CD4-positive, alpha-beta T cell treated with Interleukin-17A for 4 hours (primary cell): ENCODE data around the gene OR6C75.
"Not testable (repeated sequence)": the region's sequence is repeated elsewhere in the genome, so short reads cannot be mapped to it uniquely, and the experiment has no call there.

Experiments
- DNase-seq: peaks from one replicate; pipeline ENCODE4 v3.0.0-alpha.2; 2020; ENCODE audit warnings: mixed read lengths

OR6C75 gene

DNA sequence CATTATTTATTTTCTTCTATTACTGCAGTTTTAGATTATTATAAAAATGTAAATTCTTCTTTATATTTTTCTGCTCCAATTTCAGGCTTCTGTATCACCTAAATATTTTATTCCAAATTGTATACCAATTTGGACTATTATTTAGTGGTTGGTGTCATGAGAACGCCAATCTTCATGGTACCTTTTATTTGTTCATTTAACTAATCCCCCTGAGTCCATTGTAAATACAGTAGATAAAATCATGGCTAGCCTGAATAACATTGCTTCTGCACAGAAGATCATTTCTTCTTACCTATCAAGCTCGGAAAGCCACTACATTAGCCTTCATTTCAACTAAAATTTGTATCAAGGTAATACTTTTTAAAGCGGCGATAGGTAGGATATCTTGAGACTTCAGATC is at the start of gene OR6C75:
TSS of gene OR6C75 (plus strand) at position 301 of the 400 bp plus-strand sequence. CDS start 2,136 bp downstream, outside the sequence.
- no peak for DNase-seq

DNA sequence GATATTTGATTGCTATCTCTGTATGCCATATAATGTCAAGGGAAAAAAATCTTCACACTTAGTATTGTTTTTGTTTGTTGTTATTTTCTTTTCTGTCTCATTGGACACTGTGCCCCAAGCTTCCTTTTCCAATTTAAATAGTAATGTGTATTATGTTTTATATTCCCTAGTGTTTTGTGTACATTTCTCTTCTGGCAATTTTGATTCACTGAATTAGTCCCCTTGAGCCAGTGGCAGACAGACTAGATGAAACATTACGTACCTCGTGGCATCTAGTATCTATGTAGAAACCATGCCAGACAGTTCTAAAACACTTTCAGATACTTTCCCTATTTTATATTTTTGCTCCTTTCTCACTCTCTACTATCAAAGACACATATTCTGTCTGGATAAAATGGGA is 48.7 kb upstream of the OR6C75 start, which contains the start of gene OR6C1:
TSS of gene OR6C1 (plus strand) at position 301 of the 400 bp plus-strand sequence. CDS start 6,257 bp downstream, outside the sequence.
- no peak for DNase-seq

DNA sequence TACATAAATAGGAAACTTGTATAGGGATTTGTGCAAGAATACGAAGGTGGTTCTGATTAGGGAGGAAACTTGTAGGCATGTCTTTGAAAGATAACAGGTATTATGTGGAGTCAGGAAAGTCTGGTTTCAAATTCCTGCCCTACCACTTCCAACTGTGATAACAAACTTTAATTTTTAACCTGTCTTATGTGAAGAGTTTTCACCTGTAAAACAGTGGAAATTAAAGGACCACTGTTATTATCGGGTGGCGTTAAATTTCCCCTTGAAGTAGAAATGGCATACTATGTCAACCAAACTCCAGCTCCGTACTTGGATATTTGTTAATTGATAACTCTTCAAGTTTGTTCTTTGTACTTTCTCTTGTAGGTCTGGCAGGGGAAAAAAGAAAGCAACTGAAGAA is 42.6 kb upstream of the OR6C75 start:
- no peak for DNase-seq

DNA sequence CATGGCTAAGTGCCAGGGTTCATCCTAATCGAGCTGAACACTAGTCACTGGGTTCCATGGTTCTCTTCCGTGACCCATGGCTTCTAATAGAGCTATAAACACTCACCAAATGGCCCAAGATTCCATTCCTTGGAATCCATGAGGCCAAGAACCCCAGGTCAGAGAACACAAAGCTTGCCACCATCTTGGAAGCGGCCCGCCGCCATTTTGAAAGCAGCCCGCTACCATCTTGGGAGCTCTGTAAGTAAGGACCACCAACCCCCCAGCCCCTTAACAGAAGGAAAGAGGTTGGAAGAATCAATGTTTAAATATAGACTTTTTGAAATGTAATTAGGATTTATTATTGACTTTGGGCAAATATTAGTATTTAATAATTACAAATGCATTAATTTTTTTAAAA is 37.0 kb upstream of the OR6C75 start:
- DNase-seq: not testable (repeated sequence)

DNA sequence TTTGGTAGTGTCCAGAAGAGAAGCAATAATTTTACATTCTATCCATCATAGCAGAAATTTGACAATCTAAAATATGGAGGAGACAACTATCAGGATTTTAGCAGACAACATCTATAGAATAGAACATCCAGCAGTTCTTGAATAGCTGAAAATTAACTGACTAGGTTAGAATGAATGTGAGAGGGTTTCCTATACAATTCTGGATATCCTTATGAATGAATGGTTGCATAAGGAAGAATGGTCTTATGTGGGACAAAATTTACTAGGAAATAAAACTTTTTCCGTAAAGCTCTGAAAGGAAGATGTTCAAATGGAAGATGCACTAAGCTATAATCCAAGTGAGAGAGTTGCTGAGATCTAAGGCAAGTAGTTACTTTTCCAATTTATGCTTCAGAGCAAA is 32.3 kb upstream of the OR6C75 start, which contains the start of gene OR6C3:
TSS of gene OR6C3 (plus strand) at position 301 of the 400 bp plus-strand sequence. CDS start 955 bp downstream, outside the sequence.
- no peak for DNase-seq

DNA sequence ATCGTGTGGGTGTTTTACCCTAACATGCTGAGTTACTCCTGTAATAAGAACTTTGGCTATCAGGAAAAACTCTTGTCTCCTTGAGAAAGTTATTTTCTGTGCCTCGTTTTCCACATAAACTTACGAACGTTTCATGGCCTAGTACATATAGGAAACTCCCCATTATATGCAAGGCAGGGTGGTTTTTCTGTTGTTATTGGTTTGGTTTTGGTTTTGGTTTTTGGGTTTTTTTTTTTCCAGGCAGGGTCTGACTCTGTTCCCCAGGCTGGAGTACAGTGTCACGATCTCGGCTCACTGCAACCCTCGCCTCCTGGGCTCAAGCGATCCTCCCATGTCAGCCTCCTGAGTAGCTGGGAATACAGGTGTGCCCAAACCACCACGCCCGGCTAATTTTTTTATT is 26.8 kb upstream of the OR6C75 start:
- DNase-seq: no peak

DNA sequence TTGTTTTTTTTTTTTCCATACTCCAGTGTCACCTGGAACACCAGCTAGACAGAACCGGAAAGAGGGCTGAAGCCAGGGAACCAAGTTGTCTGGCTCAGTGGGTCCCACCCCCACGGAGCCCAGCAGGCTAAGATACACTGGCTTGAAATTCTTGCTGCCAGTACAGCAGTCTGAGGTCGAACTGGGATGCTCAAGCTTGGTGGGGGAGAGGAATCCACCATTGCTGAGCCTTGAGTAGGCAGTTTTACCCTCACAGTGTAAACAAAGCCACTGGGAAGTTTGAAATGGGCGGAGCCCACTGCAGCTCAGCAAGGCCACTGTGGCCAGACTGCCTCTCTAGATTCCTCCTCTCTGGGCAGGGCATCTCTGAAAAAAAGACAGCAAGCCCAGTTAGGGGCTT is 7.4 kb upstream of the OR6C75 start:
- not testable (repeated sequence) for DNase-seq

DNA sequence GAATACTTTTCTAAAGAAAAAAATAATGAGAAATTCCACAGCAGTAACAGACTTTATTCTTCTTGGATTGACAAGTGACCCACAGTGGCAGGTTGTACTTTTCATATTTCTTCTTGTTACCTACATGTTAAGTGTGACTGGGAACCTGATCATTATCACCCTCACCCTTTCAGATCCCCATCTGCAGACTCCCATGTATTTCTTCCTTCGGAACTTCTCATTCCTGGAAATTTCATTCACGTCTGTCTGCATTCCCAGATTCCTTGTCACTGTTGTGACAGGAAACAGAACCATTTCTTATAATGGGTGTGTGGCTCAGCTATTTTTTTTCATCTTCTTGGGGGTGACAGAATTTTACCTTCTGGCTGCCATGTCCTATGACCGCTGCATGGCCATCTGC is 2.3 kb downstream of the OR6C75 start:
- no peak for DNase-seq

DNA sequence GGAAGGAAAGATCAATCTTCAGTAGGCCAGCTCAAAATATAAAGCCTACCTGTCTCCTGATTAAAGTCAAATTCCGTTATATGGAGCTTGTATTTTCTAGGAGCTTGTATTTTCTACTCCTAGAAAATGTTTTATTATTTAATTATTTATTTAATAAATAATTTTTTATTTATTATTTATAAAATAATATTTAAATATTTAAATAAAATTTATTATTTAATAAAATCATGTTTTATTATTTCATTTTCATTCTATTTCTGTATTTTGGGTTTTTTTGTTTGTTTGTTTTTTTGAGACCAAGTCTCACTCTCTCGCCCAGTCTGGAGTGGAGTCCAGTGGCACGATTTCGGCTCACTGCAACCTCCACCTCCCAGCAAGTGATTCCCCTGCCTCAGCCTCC is 9.7 kb downstream of the OR6C75 start:
- no peak for DNase-seq

DNA sequence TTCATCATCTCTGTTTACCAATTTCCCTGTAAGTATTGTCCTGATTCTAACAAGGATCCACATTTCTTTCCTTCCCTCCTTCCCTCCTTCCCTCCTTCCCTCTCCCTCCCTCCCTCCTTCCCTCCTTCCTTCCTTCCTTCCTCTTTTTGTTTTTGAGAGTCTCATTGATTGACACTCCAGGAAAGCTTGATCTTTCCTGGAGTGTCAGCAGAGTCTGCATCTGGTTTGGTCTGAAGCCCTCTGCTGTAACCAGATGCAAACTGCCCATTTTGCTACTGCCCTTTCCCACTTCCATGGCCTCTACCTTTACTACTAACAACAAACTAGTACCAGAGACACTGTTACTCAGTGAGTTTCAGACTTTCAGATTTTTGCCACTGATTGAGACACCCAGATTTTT is 23.1 kb downstream of the OR6C75 start:
- no peak for DNase-seq

DNA sequence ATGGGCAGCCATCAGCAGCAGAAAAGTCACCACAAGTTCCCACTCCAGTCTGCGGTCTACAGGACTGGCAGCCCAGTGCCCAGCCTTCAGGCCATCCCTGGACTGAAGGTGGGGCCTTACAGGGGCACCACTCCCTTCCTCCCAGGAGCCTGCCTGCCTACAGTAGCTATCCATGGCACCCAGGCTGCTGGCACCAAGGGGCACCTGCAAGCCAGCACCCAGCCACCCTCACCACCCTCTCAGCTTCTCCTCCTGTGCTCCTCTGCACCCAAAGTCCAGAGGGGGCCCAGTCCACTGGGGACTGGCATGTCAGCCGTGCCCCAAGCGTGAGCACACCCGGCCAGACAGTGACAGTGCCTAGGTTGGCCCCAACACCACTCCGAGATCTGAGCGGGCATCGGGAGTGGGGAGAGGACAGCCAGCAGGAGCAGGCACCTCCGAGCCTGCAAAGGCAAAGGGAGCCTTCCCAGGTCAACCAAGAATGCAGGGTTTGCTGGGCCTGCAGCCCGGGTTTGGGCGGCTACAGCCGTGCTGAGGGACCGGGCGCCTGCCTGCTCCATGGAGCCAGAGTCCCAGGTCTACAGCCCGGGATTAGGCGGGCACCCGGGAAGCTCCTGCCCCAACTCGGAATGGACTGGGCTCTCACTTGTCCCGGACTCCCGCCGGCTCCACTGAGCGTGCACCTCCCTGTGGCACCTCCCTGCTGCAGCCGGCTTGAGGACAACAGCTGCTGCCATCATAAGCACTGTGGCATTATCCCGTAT is 29.4 kb downstream of the OR6C75 start:
- DNase-seq: no peak

DNA sequence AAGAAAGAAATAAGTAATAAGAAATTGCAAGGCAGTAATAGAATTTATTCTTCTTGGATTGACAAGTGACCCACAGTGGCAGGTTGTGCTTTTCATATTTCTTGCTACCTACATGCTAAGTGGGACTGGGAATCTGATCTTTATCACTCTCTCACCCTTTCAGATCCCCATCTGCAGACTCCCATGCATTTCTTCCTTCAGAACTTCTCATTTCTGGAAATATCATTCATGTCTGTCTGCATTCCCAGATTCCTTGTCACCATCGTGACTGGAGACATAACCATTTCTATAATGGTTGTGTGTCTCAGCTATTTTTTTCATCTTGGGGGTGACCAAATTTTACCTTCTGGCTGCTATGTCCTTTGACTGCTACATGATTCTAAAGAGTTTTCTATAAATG is 33.6 kb downstream of the OR6C75 start:
- DNase-seq: no peak

DNA sequence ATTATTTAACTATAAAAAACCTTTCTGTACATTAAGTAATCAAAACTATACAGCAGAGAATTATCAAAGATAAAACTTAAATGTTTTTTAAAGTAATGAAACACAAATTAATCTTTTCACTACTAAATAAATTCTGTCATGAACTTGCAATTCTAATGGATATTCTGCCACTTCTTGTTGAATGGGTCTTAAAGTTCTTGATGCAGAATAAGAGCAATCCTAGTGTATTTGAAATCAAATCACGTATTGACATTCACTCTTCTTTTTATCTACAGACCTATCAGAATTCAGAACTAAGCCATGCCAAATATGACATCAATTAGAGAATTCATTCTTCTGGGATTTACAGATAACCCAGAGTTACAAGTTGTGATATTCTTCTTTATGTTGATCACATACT is 37.5 kb downstream of the OR6C75 start, which contains the start of gene OR6C65:
TSS of gene OR6C65 (plus strand) at position 301 of the 400 bp plus-strand sequence. CDS start at position 301, 0 bp downstream.
- no peak for DNase-seq

DNA sequence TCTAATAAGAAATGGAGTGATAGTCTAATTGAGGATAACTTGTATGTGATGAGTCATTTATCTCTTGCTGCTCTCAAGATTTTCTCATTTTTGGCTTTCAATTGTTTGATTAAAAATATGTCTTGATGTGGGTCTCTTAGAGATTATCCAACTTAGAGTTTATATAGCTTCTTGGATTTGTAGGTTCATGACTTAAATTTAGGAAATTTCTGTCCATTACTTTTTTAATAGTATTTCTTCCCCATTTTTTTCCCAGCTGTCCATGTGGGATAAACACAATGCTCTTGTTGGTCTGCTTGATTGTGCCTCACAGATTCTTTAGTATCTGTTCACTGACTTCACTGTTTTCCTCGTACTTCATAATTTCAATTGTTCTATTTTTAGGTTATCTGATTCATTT is 45.1 kb downstream of the OR6C75 start:
- DNase-seq: no peak

DNA sequence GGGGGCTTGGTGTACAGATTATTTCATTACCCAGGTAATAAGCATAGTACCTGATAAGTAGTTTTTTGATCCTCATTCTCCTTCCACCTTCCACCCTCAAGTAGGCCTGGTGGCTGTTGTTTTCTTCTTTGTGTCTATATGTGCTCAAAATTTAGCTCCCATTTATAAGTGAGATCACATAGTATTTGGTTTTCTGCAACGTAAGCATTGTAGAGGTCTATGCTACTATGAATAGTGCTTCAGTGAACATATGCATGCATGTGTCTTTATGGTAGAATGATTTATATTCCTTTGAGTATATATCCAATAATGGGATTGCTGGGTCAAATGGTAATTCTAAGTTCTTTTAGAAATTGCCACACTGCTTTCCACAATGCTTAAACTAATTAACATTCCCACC is 46.4 kb downstream of the OR6C75 start:
- not testable (repeated sequence) for DNase-seq

DNA sequence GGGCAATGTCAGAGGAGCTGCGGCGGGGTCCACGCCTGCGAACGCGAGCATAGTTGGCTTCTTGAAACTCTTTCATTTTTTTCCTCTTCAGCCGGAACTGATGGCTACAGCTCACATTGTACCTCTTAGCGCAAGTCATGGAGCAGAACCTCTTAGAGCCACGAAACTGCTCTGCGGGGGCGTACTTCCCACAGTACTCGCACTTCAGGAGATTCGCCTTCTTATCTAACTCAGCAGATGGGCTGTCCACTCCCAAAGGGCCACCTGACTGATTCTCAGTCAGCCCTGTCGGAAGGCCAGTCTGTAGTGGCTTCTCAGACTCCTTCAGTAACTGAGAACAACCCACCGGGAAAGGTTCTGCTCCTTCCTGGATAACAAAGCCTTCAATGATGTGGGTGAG is 49.4 kb downstream of the OR6C75 start:
- not testable (repeated sequence) for DNase-seq

DNA sequence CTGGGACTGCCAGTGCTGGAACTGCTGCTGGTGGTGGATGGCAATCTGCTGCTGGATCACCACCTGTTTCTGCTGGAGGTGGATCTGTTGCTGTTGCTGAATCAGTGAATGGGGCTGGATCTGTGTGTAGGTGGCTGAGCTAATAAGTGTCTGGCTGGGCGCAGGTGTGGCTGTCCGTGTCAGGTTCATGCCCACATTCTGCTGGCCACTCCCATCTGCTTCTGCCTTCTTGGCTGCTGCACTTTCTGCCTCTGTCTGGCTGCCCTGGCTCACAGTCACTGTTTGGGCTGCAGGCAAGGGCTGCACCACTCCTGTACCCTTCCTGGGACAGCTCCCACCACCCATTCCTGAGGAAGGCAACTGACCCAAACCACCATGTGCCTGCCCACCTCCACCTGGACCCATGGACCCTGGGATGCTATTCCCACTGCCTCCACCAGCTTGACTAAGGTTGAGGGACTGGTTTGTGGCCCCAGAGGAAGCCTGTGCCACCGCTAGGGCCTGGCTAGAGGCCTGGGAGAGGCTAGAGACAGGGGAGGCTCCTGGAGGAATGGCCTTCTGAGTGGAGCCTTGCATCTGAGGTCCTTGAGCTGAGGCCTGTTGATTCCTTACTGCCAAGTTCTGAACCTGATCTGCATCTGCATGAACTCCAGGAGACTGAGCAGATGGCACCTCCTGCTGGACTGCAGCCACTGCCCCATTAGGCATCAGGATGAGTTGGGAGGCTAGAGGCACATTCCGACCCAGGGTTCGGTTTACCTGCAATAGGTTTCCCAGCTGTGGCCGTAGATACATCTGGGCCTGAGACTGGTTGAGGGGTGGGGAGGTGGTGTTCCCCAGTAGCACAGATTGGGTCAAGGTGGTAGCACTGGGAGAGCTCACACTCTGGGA is 51.0 kb downstream of the OR6C75 start:
- DNase-seq: not testable (repeated sequence)

DNA sequence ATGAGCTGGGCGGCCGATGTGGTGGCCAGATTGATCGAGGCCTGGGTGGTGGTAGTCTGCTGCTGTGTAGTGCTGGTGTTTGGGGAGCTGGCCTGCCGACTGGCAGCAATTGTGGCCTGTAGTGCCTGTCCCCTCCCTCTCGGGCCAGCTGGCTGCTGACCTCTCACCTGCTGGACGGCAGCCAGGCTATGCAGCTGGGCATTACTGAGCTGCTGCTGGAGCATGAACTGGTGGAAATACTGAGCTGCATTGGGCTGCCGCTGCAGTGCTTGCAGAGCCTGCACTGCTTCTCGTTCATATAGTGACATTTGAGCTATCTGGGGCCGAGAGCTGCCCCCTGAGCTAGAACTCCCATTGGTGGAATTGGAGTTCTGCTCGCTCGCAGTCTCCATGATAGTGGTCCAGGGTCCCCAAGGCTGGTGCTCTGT is 51.6 kb downstream of the OR6C75 start:
- DNase-seq: not testable (repeated sequence)

DNA sequence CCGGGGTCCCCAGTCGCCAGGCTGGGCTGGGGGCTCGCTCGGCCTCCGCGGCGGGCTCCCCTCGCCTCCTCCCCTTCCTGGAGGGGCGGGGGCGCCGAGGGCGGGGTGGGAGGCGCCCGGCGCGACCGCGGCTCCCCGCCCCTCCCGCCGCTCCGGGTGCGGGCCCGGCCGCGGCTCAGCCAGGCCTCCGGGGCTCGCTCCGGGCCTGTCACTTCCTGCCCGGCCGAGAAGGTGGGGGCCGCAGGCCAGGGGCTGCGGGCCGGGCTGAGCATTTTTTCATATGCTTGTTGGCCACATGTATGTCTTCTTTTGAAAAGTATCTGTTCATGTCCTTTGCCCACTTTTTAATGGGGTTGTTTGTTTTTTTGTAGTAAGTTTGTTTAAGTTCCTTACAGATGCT is 52.1 kb downstream of the OR6C75 start:
- not testable (repeated sequence) for DNase-seq

DNA sequence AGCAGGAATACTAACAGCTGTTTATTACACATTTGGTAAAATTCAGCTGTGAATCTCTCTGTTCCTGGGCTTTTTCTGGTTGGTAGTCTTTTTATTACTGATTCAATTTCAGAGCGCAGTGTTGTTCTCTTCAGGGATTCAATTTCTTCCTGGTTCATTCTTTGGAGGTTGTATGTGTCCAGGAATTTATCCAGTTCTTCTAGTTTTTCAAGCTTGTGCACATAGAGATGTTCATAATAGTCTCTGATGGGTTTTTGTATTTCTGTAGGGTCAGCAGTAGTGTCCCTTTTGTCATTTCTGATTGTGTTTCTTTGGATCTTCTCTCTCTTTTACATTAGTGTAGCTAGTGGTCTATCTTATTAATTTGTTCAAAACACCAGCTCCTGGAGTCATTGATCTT is 54.2 kb downstream of the OR6C75 start:
- DNase-seq: no peak
